H1 (cell line): Measurements from ENCODE around the gene SASH3. TPM values are rescaled to one million over a fixed set of nuclear protein-coding genes. Genes with fewer than 3 reads are reported as not detected.

Source experiments
- CTCF ChIA-PET: fragments of 300-600 bp; sonication (Branson Sonifier 250); formaldehyde crosslinking; loops from one replicate; lab custom pipeline; 2021; ENCODE audit not compliant: partially characterized antibody; lab: Charles Lee
- POLR2A ChIA-PET: fragments of 300-600 bp; sonication (Branson Sonifier 250); formaldehyde crosslinking; loops from one replicate; lab custom pipeline; 2021; ENCODE audit warnings: inconsistent platforms; ENCODE audit not compliant: partially characterized antibody; lab: Charles Lee
- DNase-seq, 2 experiments: peaks; one replicate each; pipeline versions ENCODE4 v3.0.0 to v3.0.0-alpha.2; 2010 to 2022; ENCODE audit warnings: low spot score in 2 of 2, low read depth in 1 of 2, mixed read lengths in 1 of 2
- FAIRE-seq: peaks from 2 replicates; lab custom pipeline; 2011; peaks lifted over from hg19 to GRCh38; lab: Jason Lieb, UNC
- H2AFZ ChIP-seq: 2 replicates; pipeline ENCODE4 v1.8.1; 2012; ENCODE audit warnings: low read length, inconsistent platforms
- H2AK5ac ChIP-seq: 2 replicates; pipeline ENCODE4 v1.6.1; 2013; ENCODE audit warnings: low read depth, low read length
- H2BK120ac ChIP-seq: replicated peaks from 2 replicates; pipeline ENCODE3; 2013; ENCODE audit warnings: low read depth, low read length, inconsistent platforms
- H2BK12ac ChIP-seq: 2 replicates; pipeline ENCODE4 v1.6.1; 2013; ENCODE audit warnings: low read depth, low read length
- H2BK15ac ChIP-seq: 2 replicates; pipeline ENCODE4 v1.6.1; 2013; ENCODE audit warnings: low read length
- H2BK20ac ChIP-seq: 2 replicates; pipeline ENCODE4 v1.6.1; 2013; ENCODE audit warnings: low read length
- H2BK5ac ChIP-seq: 2 replicates; pipeline ENCODE4 v1.6.1; 2013; ENCODE audit warnings: low read depth, low read length
- H3K14ac ChIP-seq: 2 replicates; pipeline ENCODE4 v1.6.1; 2013; ENCODE audit warnings: inconsistent platforms; ENCODE audit not compliant: insufficient read length
- H3K18ac ChIP-seq: 2 replicates; pipeline ENCODE4 v1.6.1; 2013; ENCODE audit warnings: low read length; ENCODE audit errors: extremely low read depth
- H3K23ac ChIP-seq: 2 replicates; pipeline ENCODE4 v1.6.1; 2013; ENCODE audit warnings: inconsistent platforms; ENCODE audit not compliant: insufficient read length
- H3K23me2 ChIP-seq: 2 replicates; pipeline ENCODE4 v1.6.1; 2013; ENCODE audit warnings: low read depth, low read length
- H3K27ac ChIP-seq: 2 replicates; pipeline ENCODE4 v1.6.1; 2011; ENCODE audit warnings: low read depth, low read length, inconsistent platforms
- H3K27me3 ChIP-seq, 4 experiments: replicated peaks in 1 of 4; 1 replicate in 1 of 4; 2 replicates in 3 of 4; pipeline versions ENCODE4 v1.6.1 to v1.8.1; 2011 to 2013; ENCODE audit warnings: low read length in 3 of 4, mild to moderate bottlenecking in 3 of 4, inconsistent platforms in 2 of 4, mixed read lengths in 2 of 4, moderate library complexity in 1 of 4; ENCODE audit not compliant: control insufficient read depth in 3 of 4, insufficient read depth in 3 of 4; ENCODE audit errors: extremely low read depth in 1 of 4
- H3K36me3 ChIP-seq, 4 experiments: 2 replicates each; pipeline versions ENCODE4 v1.6.1 to v1.8.1; 2011 to 2013; ENCODE audit warnings: mild to moderate bottlenecking in 4 of 4, low read length in 3 of 4, moderate library complexity in 2 of 4, control low read depth in 1 of 4, inconsistent platforms in 1 of 4; ENCODE audit not compliant: insufficient read depth in 4 of 4, control insufficient read depth in 2 of 4
- H3K4ac ChIP-seq: replicated peaks from 2 replicates; pipeline ENCODE3; 2013; ENCODE audit warnings: low read length, low read depth, mixed read lengths, inconsistent platforms; ENCODE audit not compliant: insufficient read length
- H3K4me1 ChIP-seq, 4 experiments: replicated peaks in 1 of 4; 1 replicate in 1 of 4; 2 replicates in 3 of 4; pipeline versions ENCODE4 v1.6.1 to v1.8.1; 2011 to 2013; ENCODE audit warnings: low read length in 3 of 4, inconsistent platforms in 2 of 4, mixed read lengths in 1 of 4; ENCODE audit not compliant: insufficient read depth in 4 of 4, control insufficient read depth in 3 of 4
- H3K4me2 ChIP-seq, 2 experiments: 2 replicates each; pipeline versions ENCODE4 v1.6.1 to v1.8.1; 2011 to 2013; ENCODE audit warnings: low read depth in 2 of 2, low read length in 2 of 2, control low read depth in 1 of 2, inconsistent platforms in 1 of 2, mild to moderate bottlenecking in 1 of 2; ENCODE audit not compliant: insufficient read depth in 1 of 2
- H3K4me3 ChIP-seq, 4 experiments: fragments of 200-600, 300-600 bp in 1 of 4; sonication (generic), shearing (Covaris generic), sonication (Bioruptor Twin) in 1 of 4; 2 replicates each; pipeline versions ENCODE4 v1.5.1 to v1.8.1; 2011 to 2016; ENCODE audit warnings: low read length in 4 of 4, low read depth in 3 of 4, control low read depth in 2 of 4, inconsistent platforms in 2 of 4, mild to moderate bottlenecking in 2 of 4, mixed read lengths in 1 of 4, moderate library complexity in 1 of 4; ENCODE audit not compliant: insufficient read depth in 2 of 4; ENCODE audit errors: extremely low read depth in 1 of 4
- H3K56ac ChIP-seq: replicated peaks from 2 replicates; pipeline ENCODE3; 2013; ENCODE audit warnings: low read depth, mild to moderate bottlenecking, mixed read lengths, low read length, inconsistent platforms; ENCODE audit not compliant: insufficient read length
- H3K79me1 ChIP-seq: 2 replicates; pipeline ENCODE4 v1.6.1; 2013; ENCODE audit warnings: low read depth, low read length, control low read depth
- H3K79me2 ChIP-seq, 2 experiments: 2 replicates each; pipeline versions ENCODE4 v1.6.1 to v1.8.1; 2012 to 2013; ENCODE audit warnings: low read length in 2 of 2, mild to moderate bottlenecking in 2 of 2, inconsistent platforms in 1 of 2; ENCODE audit not compliant: insufficient read depth in 2 of 2, control insufficient read depth in 1 of 2
- H3K9ac ChIP-seq, 4 experiments: replicated peaks in 1 of 4; 1 replicate in 1 of 4; 2 replicates in 3 of 4; pipeline versions ENCODE4 v1.6.1 to v1.8.1; 2011 to 2013; ENCODE audit warnings: low read depth in 3 of 4, low read length in 3 of 4, control low read depth in 2 of 4, mild to moderate bottlenecking in 2 of 4, moderate library complexity in 2 of 4, inconsistent platforms in 1 of 4; ENCODE audit errors: extremely low read depth in 1 of 4
- H3K9me3 ChIP-seq, 2 experiments: 2 replicates each; pipeline versions ENCODE4 v1.6.1 to v1.8.1; 2012 to 2013; ENCODE audit warnings: mild to moderate bottlenecking in 2 of 2, moderate library complexity in 2 of 2, control low read depth in 1 of 2, inconsistent platforms in 1 of 2, low read depth in 1 of 2, low read length in 1 of 2, mixed read lengths in 1 of 2; ENCODE audit not compliant: insufficient read depth in 2 of 2
- H4K20me1 ChIP-seq, 2 experiments: replicated peaks in 1 of 2; 2 replicates each; pipeline versions ENCODE3 to v1.8.1; 2011 to 2013; ENCODE audit warnings: inconsistent platforms in 2 of 2, low read length in 2 of 2, mild to moderate bottlenecking in 1 of 2; ENCODE audit not compliant: insufficient read depth in 2 of 2, control insufficient read depth in 1 of 2
- H4K5ac ChIP-seq: 2 replicates; pipeline ENCODE4 v1.6.1; 2013; ENCODE audit warnings: low read length, low read depth, mixed read lengths, inconsistent platforms; ENCODE audit not compliant: insufficient read length
- H4K8ac ChIP-seq: 2 replicates; pipeline ENCODE4 v1.8.0; 2013; ENCODE audit warnings: mild to moderate bottlenecking, moderate library complexity, low read length, inconsistent platforms; ENCODE audit not compliant: insufficient read depth; ENCODE audit errors: extremely low read depth
- H4K91ac ChIP-seq: replicated peaks from 2 replicates; pipeline ENCODE3; 2013; ENCODE audit warnings: low read length, mixed read lengths, inconsistent platforms; ENCODE audit not compliant: insufficient read length
- BRCA1 ChIP-seq: IDR thresholded peaks from 2 replicates; pipeline ENCODE4 v1.6.1; 2012; ENCODE audit warnings: low read depth, low read length, improper control_type of control experiment
- CBX5 ChIP-seq: fragments of 300-800, 300-1000 bp; sonication (generic); IDR thresholded peaks from 2 replicates; pipeline ENCODE4 v1.7.1; 2016; ENCODE audit warnings: antibody characterized with exemption, low read length, low read depth
- CEBPB ChIP-seq: IDR thresholded peaks from 2 replicates; pipeline ENCODE4 v1.6.1; 2012; ENCODE audit warnings: low read depth, low read length
- CHD1 ChIP-seq: IDR thresholded peaks from 2 replicates; pipeline ENCODE4 v1.6.1; 2012; ENCODE audit warnings: low read depth, low read length, improper control_type of control experiment
- CREB1 ChIP-seq: IDR thresholded peaks from 2 replicates; pipeline ENCODE4 v1.6.1; 2012; ENCODE audit warnings: inconsistent platforms
- CTBP2 ChIP-seq: IDR thresholded peaks from 2 replicates; pipeline ENCODE4 v1.7.0; 2011; ENCODE audit warnings: borderline replicate concordance, mild to moderate bottlenecking, moderate library complexity, mixed read lengths, low read length; ENCODE audit not compliant: insufficient read depth, insufficient read length
- EZH2 ChIP-seq: fragments of 200-600 bp; sonication (generic); IDR thresholded peaks from 2 replicates; pipeline ENCODE4 v1.7.1; 2012; ENCODE audit warnings: low read depth, mild to moderate bottlenecking, moderate library complexity, low read length, inconsistent platforms; ENCODE audit not compliant: severe bottlenecking
- HDAC2 ChIP-seq, 2 experiments: fragments of 300-600 bp in 1 of 2; sonication (generic) in 1 of 2; IDR thresholded peaks; 2 replicates each; pipeline ENCODE4 v1.6.1; 2011 to 2012; ENCODE audit warnings: low read depth in 2 of 2, low read length in 2 of 2, mild to moderate bottlenecking in 2 of 2, moderate library complexity in 2 of 2, borderline replicate concordance in 1 of 2, inconsistent platforms in 1 of 2
- HDAC6 ChIP-seq: IDR thresholded peaks from one replicate; pipeline ENCODE4 v1.7.1; 2012; ENCODE audit warnings: low read depth, mild to moderate bottlenecking, inconsistent platforms, low read length, moderate library complexity
- MAFK ChIP-seq: IDR thresholded peaks from 2 replicates; pipeline ENCODE4 v1.6.1; 2012; ENCODE audit warnings: low read depth, mild to moderate bottlenecking, improper control_type of control experiment, low read length
- RBBP5 ChIP-seq: IDR thresholded peaks from 2 replicates; pipeline ENCODE4 v1.7.1; 2012; ENCODE audit warnings: low read depth, mild to moderate bottlenecking, inconsistent platforms, low read length, moderate library complexity, borderline replicate concordance
- RXRA ChIP-seq: IDR thresholded peaks from 2 replicates; pipeline ENCODE4 v1.6.1; 2011; ENCODE audit warnings: low read depth, mild to moderate bottlenecking, low read length, moderate library complexity; ENCODE audit not compliant: insufficient read depth
- SP1 ChIP-seq: IDR thresholded peaks from 2 replicates; pipeline ENCODE4 v1.6.1; 2011; ENCODE audit warnings: low read depth, low read length
- SP2 ChIP-seq: IDR thresholded peaks from 2 replicates; pipeline ENCODE4 v1.6.1; 2012; ENCODE audit warnings: mild to moderate bottlenecking, low read length, inconsistent platforms
- SUZ12 ChIP-seq: fragments of 200-600 bp; sonication (generic); IDR thresholded peaks from 2 replicates; pipeline ENCODE4 v1.6.1; 2012; ENCODE audit warnings: mild to moderate bottlenecking, inconsistent platforms, low read length, moderate library complexity, mixed read lengths
- TEAD4 ChIP-seq: IDR thresholded peaks from 2 replicates; pipeline ENCODE4 v1.6.1; 2012; ENCODE audit warnings: low read depth, low read length, inconsistent platforms, mixed read lengths
- WGBS, 2 experiments: shearing (Covaris generic) in 1 of 2; methylation state at CpG; one replicate each; pipeline versions ENCODE4 v1.1.6 to v1.1.7; 2013 to 2015; ENCODE audit warnings: low lambda C conversion rate in 2 of 2, mixed read lengths in 2 of 2, inconsistent platforms in 1 of 2, low coverage in 1 of 2, missing lambda C conversion rate in 1 of 2; ENCODE audit not compliant: insufficient replicate concordance in 2 of 2, insufficient coverage in 1 of 2, insufficient read length in 1 of 2; ENCODE audit errors: extremely low coverage in 1 of 2, missing lambda C conversion rate in 1 of 2; 5-methylcytosine and 5-hydroxymethylcytosine counted together
- polyA plus RNA-seq, 7 experiments: library from polyadenylated mRNA; depleted of rRNA in 3 of 7; stranded (reverse) in 5 of 7; unstranded in 2 of 7; fragments of >200 nt in 5 of 7; fragments of 200-250 nt in 2 of 7; gene quantifications; 1 replicate in 5 of 7; 2 replicates in 1 of 7; 4 replicates in 1 of 7; pipeline versions ENCODE4 v1.2.1 to v1.2.3, GENCODE V29; 2011 to 2013; ENCODE audit warnings: missing spikeins in 2 of 7, mixed read lengths in 2 of 7
- total RNA-seq: library from RNA; stranded (reverse); fragmentation: NEBNext Ultra II Directional; extraction: Animal tissue kit (Norgen Biotek cat#: 25700); gene quantifications from 2 replicates; pipeline ENCODE4 v1.2.1, GENCODE V29; 2021

SASH3 gene
- total and polyA plus RNA-seq, 2 of the 8 experiments (the other 6 are each of a cell fraction or from before 2014, with no cell fraction given), result not detected

GRCh38 chrX:129760981-129761380 is 18.8 kb upstream of the SASH3 start:
- Histone ChIP-seq H4K91ac (no peak overlapping the region), H4K20me1 (no peaks in the 10 kb centered on the region), H3K4ac (no peak overlapping the region), H3K4me3 (no peak overlapping the region), H2BK15ac (no peak overlapping the region), H3K4me1 (no peaks in the 10 kb centered on the region), H3K79me2 (no peaks in the 10 kb centered on the region), H2BK12ac (no peak overlapping the region), H3K36me3 (no peaks in the 10 kb centered on the region), H3K4me2 (no peak overlapping the region), H3K79me1 (no peaks in the 10 kb centered on the region), H3K14ac (no peak overlapping the region), H4K5ac (no peak overlapping the region), H2BK5ac (no peak overlapping the region), H2BK20ac (no peak overlapping the region), H3K23ac (no peak overlapping the region), H3K18ac (no peak overlapping the region), H3K9ac (no peak overlapping the region), H2BK120ac (no peak overlapping the region), H2AK5ac (no peak overlapping the region), H3K23me2 (no peaks in the 10 kb centered on the region), H3K27me3 (no peaks in the 10 kb centered on the region), H4K8ac (no peak overlapping the region), H3K9me3 (no peaks in the 10 kb centered on the region), H3K27ac (no peak overlapping the region), H3K56ac (no peak overlapping the region), H2AFZ (no peak overlapping the region)
- FAIRE-seq (no peak), DNase-seq (no peak)
- CTCF ChIA-PET, result no interaction called here
- TF ChIP-seq EZH2, result no peak
- no peak for TF ChIP-seq CREB1
- TF ChIP-seq SP2, result no peak
- TF ChIP-seq MAFK, result no peak
- no peak for TF ChIP-seq CHD1
- TF ChIP-seq SUZ12, result no peak
- no peak for TF ChIP-seq BRCA1
- no peak for TF ChIP-seq RBBP5
- TF ChIP-seq RXRA, result no peak
- TF ChIP-seq HDAC6, result no peak
- no peak for TF ChIP-seq SP1
- TF ChIP-seq HDAC2 (IDR thresholded peaks at IDR 0.05; ENCODE audit: borderline replicate concordance in 1 of 2, low read depth in 2 of 2, low read length in 2 of 2), result no peak
- no peak for TF ChIP-seq CEBPB
- TF ChIP-seq TEAD4, result no peak
- TF ChIP-seq CBX5, result no peak
- no peak for TF ChIP-seq CTBP2
- POLR2A ChIA-PET, result no interaction called here
- WGBS, 2 experiments, result 89% methylated on average over 5 of the region's 6 CpGs; no CpG with 5 or more reads in 1 of the 2 experiments
